GM12891 (cell line): Measurements from ENCODE around the gene S100A10.

Experiments used
- PAX5 ChIP-seq: IDR thresholded peaks from 2 replicates; pipeline ENCODE4 v1.6.1; 2011; ENCODE audit warnings: low read length, moderate library complexity, mild to moderate bottlenecking; ENCODE audit not compliant: insufficient read depth, severe bottlenecking
- POLR2A ChIP-seq: IDR thresholded peaks from 2 replicates; pipeline ENCODE4 v1.6.1; 2011; ENCODE audit warnings: low read depth, low read length, control low read depth
- POLR2AphosphoS5 ChIP-seq: IDR thresholded peaks from 2 replicates; pipeline ENCODE4 v1.6.1; 2011; ENCODE audit warnings: low read depth, low read length, control low read depth
- POU2F2 ChIP-seq: IDR thresholded peaks from 2 replicates; pipeline ENCODE4 v1.6.1; 2011; ENCODE audit warnings: low read depth, mild to moderate bottlenecking, control low read depth, low read length, moderate library complexity
- SPI1 ChIP-seq: IDR thresholded peaks from 2 replicates; pipeline ENCODE4 v1.6.1; 2011; ENCODE audit warnings: low read depth, low read length, control low read depth
- TAF1 ChIP-seq: IDR thresholded peaks from 2 replicates; pipeline ENCODE4 v1.6.1; 2011; ENCODE audit warnings: low read depth, low read length, control low read depth

DNA sequence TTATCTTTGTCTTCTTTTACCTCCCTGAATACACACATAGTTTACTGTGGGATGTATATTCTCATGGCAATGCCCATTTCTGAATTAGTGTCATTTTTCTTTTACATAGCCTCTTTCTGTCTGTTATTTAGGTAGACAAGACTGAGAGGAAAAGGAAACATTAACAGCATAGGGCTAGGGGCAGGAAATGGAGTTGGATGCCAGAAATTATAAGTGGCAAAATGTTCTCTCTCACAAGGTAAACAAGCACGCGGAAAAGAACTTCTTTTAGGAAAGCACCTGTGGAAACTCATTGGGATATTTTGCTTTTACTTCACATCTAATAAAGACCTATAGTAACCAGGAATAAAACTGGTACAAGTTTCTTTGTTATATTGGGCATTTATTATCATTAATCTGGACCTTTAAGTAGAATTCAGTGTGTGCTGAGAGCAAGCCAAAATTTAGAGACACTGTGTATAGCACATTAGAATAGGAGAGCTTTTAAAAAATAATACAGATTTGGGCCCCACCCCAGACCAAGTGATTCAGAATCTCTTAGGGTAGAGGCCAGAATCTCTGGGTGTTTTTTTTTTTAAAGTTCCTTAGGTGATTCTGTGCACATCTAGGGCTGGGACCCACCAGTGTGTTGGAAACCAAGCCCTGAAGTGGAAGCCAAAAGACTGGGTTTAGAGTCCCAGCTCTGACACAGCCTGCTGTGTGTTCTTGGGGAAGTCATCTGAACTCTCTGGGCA, 32.7 kb downstream of the S100A10 start:
- no peak for TF ChIP-seq POLR2AphosphoS5
- no peak for TF ChIP-seq POLR2A
- no peak for TF ChIP-seq POU2F2
- TF ChIP-seq SPI1 = no peak
- TF ChIP-seq TAF1 = no peak
- no peak for TF ChIP-seq PAX5
